ENCODE results near the gene RFX2.

- TF ChIP-seq OSR1 (CRISPR knock-in tag; IDR thresholded peaks at IDR 0.05) (no peak), RARB (CRISPR knock-in tag; IDR thresholded peaks at IDR 0.05) (no peak), PATZ1 (CRISPR knock-in tag; IDR thresholded peaks at IDR 0.05; ENCODE audit: borderline replicate concordance) (no peak), BACH2 (CRISPR knock-in tag; IDR thresholded peaks at IDR 0.05; ENCODE audit: borderline replicate concordance) (no peak), GLIS3 (CRISPR knock-in tag; IDR thresholded peaks at IDR 0.05) (no peak), ESRRG (CRISPR knock-in tag; IDR thresholded peaks at IDR 0.05) (no peak), ZNF8 (CRISPR knock-in tag; IDR thresholded peaks at IDR 0.05) (no peak), CSRNP3 (CRISPR knock-in tag; IDR thresholded peaks at IDR 0.05) (no peak), TCF4 (CRISPR knock-in tag; IDR thresholded peaks at IDR 0.05; ENCODE audit: borderline replicate concordance) (no peak), ZFP30 (CRISPR knock-in tag; IDR thresholded peaks at IDR 0.05) (no peak), ZNF70 (CRISPR knock-in tag; IDR thresholded peaks at IDR 0.05) (no peak), ZFP3 (CRISPR knock-in tag; IDR thresholded peaks at IDR 0.05) (no peak)
These were observed 52.4 kb downstream of the RFX2 start for GRCh38 chr19:6057651-6058517.
